ENCODE data around the gene DXO. TPM values are rescaled to one million over a fixed set of nuclear protein-coding genes. Genes with fewer than 3 reads are reported as not detected.

DXO gene
- total and polyA plus RNA-seq, 2 donors (not counting 1 experiment from before 2014, with no cell fraction given), result 36.1 to 150 TPM

- WGBS (ENCODE audit: insufficient coverage), result 96% methylated on average over 4 of the region's 7 CpGs
- Histone ChIP-seq H3K79me2 (ENCODE audit: control insufficient read depth, insufficient read depth, low read length) (no peaks in the 10 kb centered on the region), H3K9ac (ENCODE audit: low read length) (no peak overlapping the region), H2AFZ (ENCODE audit: insufficient read depth, low read depth, low read length, poor library complexity, severe bottlenecking) (no peak overlapping the region), H3K4me3 (ENCODE audit: control extremely low read depth in 1 of 5, extremely low read depth in 1 of 5, insufficient read depth in 1 of 5, low read depth in 2 of 5, low read length in 4 of 5) (no peak overlapping the region), H3K4me1 (ENCODE audit: control insufficient read depth in 2 of 2, insufficient read depth in 2 of 2, low read length in 2 of 2) (no peaks in the 10 kb centered on the region), H3K27ac (ENCODE audit: low read length in 2 of 2) (no peak overlapping the region), H3K27me3 (replicated peaks in 1 of 4; ENCODE audit: control extremely low read depth in 1 of 4, control insufficient read depth in 3 of 4, insufficient read depth in 4 of 4, low read length in 3 of 4) (peaks cover 0 to 4% (median 0%) of the 10 kb centered on the region in 4 experiments), H3K36me3 (replicated peaks in 1 of 2; ENCODE audit: control extremely low read depth in 1 of 2, control insufficient read depth in 1 of 2, extremely low read depth in 1 of 2, insufficient read depth in 2 of 2, low read length in 1 of 2) (peaks cover 3 to 40% of the 10 kb centered on the region in 2 experiments), H4K20me1 (ENCODE audit: control insufficient read depth, insufficient read depth, low read length, poor library complexity, severe bottlenecking) (no peaks in the 10 kb centered on the region), H3K9me3 (ENCODE audit: control extremely low read depth in 1 of 3, control insufficient read depth in 2 of 3, insufficient read depth in 1 of 3, low read length in 2 of 3) (no peaks in the 10 kb centered on the region), H3K4me2 (replicated peaks; ENCODE audit: low read depth, low read length, poor library complexity, severe bottlenecking) (no peak overlapping the region)
- TF ChIP-seq EZH2 (IDR thresholded peaks at IDR 0.05; ENCODE audit: borderline replicate concordance, insufficient read depth, low read depth, low read length, poor library complexity, severe bottlenecking) (no peak), CTCF (IDR thresholded peaks at IDR 0.05) (no peak)
- Mint-ChIP-seq H3K27ac (no peak overlapping the region), H3K9me3 (ENCODE audit: insufficient read depth) (no peaks in the 10 kb centered on the region), H3K4me3 (no peak overlapping the region), H3K4me1 (no peaks in the 10 kb centered on the region), H3K27me3 (peaks cover 7% of the 10 kb centered on the region)
- no peak for ATAC-seq (ENCODE audit: low read depth)
- no peak for DNase-seq
- ChIA-PET POLR2A (no interaction called here), CTCF (interaction anchor here (1.0 kb wide), 1 partner anchor 9 kb away, joined by 3 read pairs; the partner anchor contains the start of gene SKIC2)
- intact Hi-C loops (cut with micrococcal nuclease), result no loop called here
Observed at GRCh38 chr6:31949926-31950548, 21.9 kb downstream of the DXO start.

GRCh38 chr6:31948753-31949413 is 23.1 kb downstream of the DXO start:
- ATAC-seq (ENCODE audit: low read depth) (no peak), DNase-seq (no peak)
- Histone ChIP-seq H3K9me3 (ENCODE audit: control extremely low read depth in 1 of 3, control insufficient read depth in 2 of 3, insufficient read depth in 1 of 3, low read length in 2 of 3) (no peaks in the 10 kb centered on the region), H3K4me2 (replicated peaks; ENCODE audit: low read depth, low read length, poor library complexity, severe bottlenecking) (no peak overlapping the region), H3K79me2 (ENCODE audit: control insufficient read depth, insufficient read depth, low read length) (no peaks in the 10 kb centered on the region), H4K20me1 (ENCODE audit: control insufficient read depth, insufficient read depth, low read length, poor library complexity, severe bottlenecking) (no peaks in the 10 kb centered on the region), H3K4me1 (ENCODE audit: control insufficient read depth in 2 of 2, insufficient read depth in 2 of 2, low read length in 2 of 2) (no peaks in the 10 kb centered on the region), H3K9ac (ENCODE audit: low read length) (no peak overlapping the region), H2AFZ (ENCODE audit: insufficient read depth, low read depth, low read length, poor library complexity, severe bottlenecking) (no peak overlapping the region), H3K4me3 (ENCODE audit: control extremely low read depth in 1 of 5, extremely low read depth in 1 of 5, insufficient read depth in 1 of 5, low read depth in 2 of 5, low read length in 4 of 5) (no peak overlapping the region), H3K36me3 (replicated peaks in 1 of 2; ENCODE audit: control extremely low read depth in 1 of 2, control insufficient read depth in 1 of 2, extremely low read depth in 1 of 2, insufficient read depth in 2 of 2, low read length in 1 of 2) (peaks cover 3 to 29% of the 10 kb centered on the region in 2 experiments), H3K27ac (ENCODE audit: low read length in 2 of 2) (no peak overlapping the region), H3K27me3 (replicated peaks in 1 of 4; ENCODE audit: control extremely low read depth in 1 of 4, control insufficient read depth in 3 of 4, insufficient read depth in 4 of 4, low read length in 3 of 4) (peaks cover 0 to 12% (median 2%) of the 10 kb centered on the region in 4 experiments)
- intact Hi-C loops (cut with micrococcal nuclease), result no loop called here
- ChIA-PET CTCF (interaction anchor here (1.0 kb wide), 1 partner anchor 10 kb away, joined by 3 read pairs; the partner anchor contains the start of gene SKIC2), POLR2A (no interaction called here)
- H3K4me3 Mint-ChIP-seq, result no peak overlapping the region
- 94% methylated on average over 5 of the region's 6 CpGs for WGBS (ENCODE audit: insufficient coverage)
- no peaks in the 10 kb centered on the region for H3K4me1 Mint-ChIP-seq
- no peak for TF ChIP-seq CTCF (IDR thresholded peaks at IDR 0.05)
- no peak for TF ChIP-seq EZH2 (IDR thresholded peaks at IDR 0.05; ENCODE audit: borderline replicate concordance, insufficient read depth, low read depth, low read length, poor library complexity, severe bottlenecking)
- H3K27ac Mint-ChIP-seq, result no peak overlapping the region
- H3K27me3 Mint-ChIP-seq, result peaks cover 7% of the 10 kb centered on the region
- no peaks in the 10 kb centered on the region for H3K9me3 Mint-ChIP-seq (ENCODE audit: insufficient read depth)

Data from B cell (primary cell).